Neural cell (in vitro differentiated cells): ENCODE measurements around the gene NDUFB7. TPM values are rescaled to one million over a fixed set of nuclear protein-coding genes. Genes with fewer than 3 reads are reported as not detected.

Experiments
- H2AFZ ChIP-seq: fragments of 200-600, 300-800 bp; sonication (generic), shearing (Covaris generic); 2 replicates; pipeline ENCODE4 v1.6.0; 2014; ENCODE audit warnings: low read depth, mild to moderate bottlenecking, antibody characterized with exemption, low read length, moderate library complexity
- H3F3A ChIP-seq: fragments of 200-600 bp; shearing (Covaris generic); 2 replicates; pipeline ENCODE4 v1.6.1; 2016; ENCODE audit warnings: mild to moderate bottlenecking, moderate library complexity, mixed read lengths, antibody characterized with exemption, low read length; ENCODE audit not compliant: insufficient read depth, poor library complexity, severe bottlenecking
- H3K27ac ChIP-seq: fragments of 200-600, 300-800 bp; sonication (generic), shearing (Covaris generic); 2 replicates; pipeline ENCODE4 v1.5.1; 2014; ENCODE audit warnings: mild to moderate bottlenecking, low read length, moderate library complexity
- H3K27me3 ChIP-seq: fragments of 300-800, 200-600 bp; sonication (generic), shearing (Covaris generic); 2 replicates; pipeline ENCODE4 v1.6.0; 2014; ENCODE audit warnings: mild to moderate bottlenecking, low read depth, low read length, moderate library complexity; ENCODE audit not compliant: insufficient read depth
- H3K36me3 ChIP-seq: fragments of 300-800, 200-600 bp; sonication (generic), shearing (Covaris generic); 2 replicates; pipeline ENCODE4 v1.5.1; 2014; ENCODE audit warnings: mild to moderate bottlenecking, antibody characterized with exemption, low read length, moderate library complexity; ENCODE audit not compliant: insufficient read depth
- H3K4me2 ChIP-seq: fragments of 300-800, 200-600 bp; sonication (generic), shearing (Covaris generic); 2 replicates; pipeline ENCODE4 v1.6.0; 2014; ENCODE audit warnings: mild to moderate bottlenecking, low read length
- H3K4me3 ChIP-seq: fragments of 300-800, 200-600 bp; sonication (generic), shearing (Covaris generic); 2 replicates; pipeline ENCODE4 v1.5.1; 2014; ENCODE audit warnings: mild to moderate bottlenecking, low read length, moderate library complexity
- H3K79me2 ChIP-seq: fragments of 200-600 bp; shearing (Covaris generic); replicated peaks from 2 replicates; pipeline ENCODE4 v1.6.0; 2014; ENCODE audit warnings: mild to moderate bottlenecking, low read length, moderate library complexity; ENCODE audit not compliant: insufficient read depth
- H3K9ac ChIP-seq: fragments of 300-800, 200-600 bp; sonication (generic), shearing (Covaris generic); 2 replicates; pipeline ENCODE4 v1.6.1; 2016; ENCODE audit warnings: mild to moderate bottlenecking, low read length, mixed read lengths
- H3K9me2 ChIP-seq: fragments of 200-600 bp; shearing (Covaris generic); 2 replicates; pipeline ENCODE4 v1.6.1; 2016; ENCODE audit warnings: mild to moderate bottlenecking, low read length, mixed read lengths; ENCODE audit not compliant: insufficient read depth
- H3K9me3 ChIP-seq: fragments of 200-600, 300-800 bp; sonication (generic), shearing (Covaris generic); 2 replicates; pipeline ENCODE4 v1.6.1; 2016; ENCODE audit warnings: mild to moderate bottlenecking, mixed run types, low read length, moderate library complexity, mixed read lengths
- H4K20me1 ChIP-seq: fragments of 200-600 bp; shearing (Covaris generic); 2 replicates; pipeline ENCODE4 v1.6.1; 2016; ENCODE audit warnings: mild to moderate bottlenecking, mixed run types; ENCODE audit not compliant: insufficient read depth
- EP300 ChIP-seq: fragments of 450-650 bp; conservative IDR thresholded peaks from 2 replicates; pipeline ENCODE4 v1.6.1; 2014; ENCODE audit warnings: antibody characterized with exemption, mild to moderate bottlenecking, moderate library complexity; ENCODE audit not compliant: poor library complexity, severe bottlenecking
- EZH2 ChIP-seq: fragments of 200-600, 300-800 bp; shearing (Covaris generic), sonication (generic); IDR thresholded peaks from 2 replicates; pipeline ENCODE4 v1.6.1; 2014; ENCODE audit warnings: antibody characterized with exemption, low read length, borderline replicate concordance, mild to moderate bottlenecking; ENCODE audit not compliant: insufficient read depth, poor library complexity, severe bottlenecking
- MXI1 ChIP-seq: fragments of 450-650 bp; conservative IDR thresholded peaks from 2 replicates; pipeline ENCODE4 v1.6.1; 2014; ENCODE audit warnings: antibody characterized with exemption, mild to moderate bottlenecking; ENCODE audit not compliant: poor library complexity, severe bottlenecking
- POLR2AphosphoS5 ChIP-seq: IDR thresholded peaks from 2 replicates; pipeline ENCODE4 v1.6.1; 2012
- RAD21 ChIP-seq: fragments of 450-650 bp; conservative IDR thresholded peaks from 2 replicates; pipeline ENCODE4 v1.6.1; 2014; ENCODE audit warnings: antibody characterized with exemption, mild to moderate bottlenecking, moderate library complexity
- REST ChIP-seq: IDR thresholded peaks from 2 replicates; pipeline ENCODE4 v1.6.1; 2012; ENCODE audit warnings: borderline replicate concordance
- SMC3 ChIP-seq: fragments of 450-650 bp; conservative IDR thresholded peaks from 2 replicates; pipeline ENCODE4 v1.6.1; 2014; ENCODE audit warnings: antibody characterized with exemption, mild to moderate bottlenecking, moderate library complexity; ENCODE audit not compliant: poor library complexity
- TAF1 ChIP-seq: IDR thresholded peaks from 2 replicates; pipeline ENCODE4 v1.6.1; 2012; ENCODE audit warnings: low read depth
- polyA plus RNA-seq: library from polyadenylated mRNA; depleted of rRNA; stranded (reverse); fragments of >200 nt; gene quantifications from 2 replicates; pipeline ENCODE4 v1.2.3, GENCODE V29; 2014
- TF ChIP-seq, protein P1 (sequence below): fragments of 450-650 bp; IDR thresholded peaks from 2 replicates; pipeline ENCODE4 v1.5.1; 2014; ENCODE audit warnings: antibody characterized with exemption, mild to moderate bottlenecking, moderate library complexity; ENCODE audit not compliant: poor library complexity, severe bottlenecking

NDUFB7 gene
- polyA plus RNA-seq, 1 donor from 2014 or later = 615 TPM

GRCh38 chr19:14528419-14529253 lies 43.2 kb downstream of the NDUFB7 start:
- Histone ChIP-seq H3K4me3 (peak overlapping the region; percentile 82), H4K20me1 (no peaks in the 10 kb centered on the region), H3K9me3 (no peaks in the 10 kb centered on the region), H3K4me2 (peak overlapping the region; percentile 65), H3K79me2 (peaks cover 18% of the 10 kb centered on the region), H3K9ac (peak overlapping the region; percentile 68), H3F3A (no peaks in the 10 kb centered on the region), H3K27me3 (no peaks in the 10 kb centered on the region), H2AFZ (peak overlapping the region; percentile 87), H3K27ac (peak overlapping the region; percentile 76), H3K9me2 (no peaks in the 10 kb centered on the region), H3K36me3 (no peaks in the 10 kb centered on the region)
- TF ChIP-seq EZH2 (no peak), RAD21 (no peak), SMC3 (no peak), REST (no peak), MXI1 (no peak), EP300 (no peak), POLR2AphosphoS5 (no peak)
- TF ChIP-seq, protein P1, sequence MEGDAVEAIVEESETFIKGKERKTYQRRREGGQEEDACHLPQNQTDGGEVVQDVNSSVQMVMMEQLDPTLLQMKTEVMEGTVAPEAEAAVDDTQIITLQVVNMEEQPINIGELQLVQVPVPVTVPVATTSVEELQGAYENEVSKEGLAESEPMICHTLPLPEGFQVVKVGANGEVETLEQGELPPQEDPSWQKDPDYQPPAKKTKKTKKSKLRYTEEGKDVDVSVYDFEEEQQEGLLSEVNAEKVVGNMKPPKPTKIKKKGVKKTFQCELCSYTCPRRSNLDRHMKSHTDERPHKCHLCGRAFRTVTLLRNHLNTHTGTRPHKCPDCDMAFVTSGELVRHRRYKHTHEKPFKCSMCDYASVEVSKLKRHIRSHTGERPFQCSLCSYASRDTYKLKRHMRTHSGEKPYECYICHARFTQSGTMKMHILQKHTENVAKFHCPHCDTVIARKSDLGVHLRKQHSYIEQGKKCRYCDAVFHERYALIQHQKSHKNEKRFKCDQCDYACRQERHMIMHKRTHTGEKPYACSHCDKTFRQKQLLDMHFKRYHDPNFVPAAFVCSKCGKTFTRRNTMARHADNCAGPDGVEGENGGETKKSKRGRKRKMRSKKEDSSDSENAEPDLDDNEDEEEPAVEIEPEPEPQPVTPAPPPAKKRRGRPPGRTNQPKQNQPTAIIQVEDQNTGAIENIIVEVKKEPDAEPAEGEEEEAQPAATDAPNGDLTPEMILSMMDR = no peak

- H3K9ac ChIP-seq = no peak overlapping the region
- no peak overlapping the region for H3K4me2 ChIP-seq
- no peak overlapping the region for H2AFZ ChIP-seq
- no peak for TF ChIP-seq REST
- no peak for TF ChIP-seq RAD21
- no peak for TF ChIP-seq EP300
- TF ChIP-seq TAF1 = no peak
- no peaks in the 10 kb centered on the region for H4K20me1 ChIP-seq
- no peak overlapping the region for H3K4me3 ChIP-seq
- no peaks in the 10 kb centered on the region for H3K9me3 ChIP-seq
- no peak overlapping the region for H3K27ac ChIP-seq
- H3K36me3 ChIP-seq = no peaks in the 10 kb centered on the region
- no peaks in the 10 kb centered on the region for H3K9me2 ChIP-seq
- H3K79me2 ChIP-seq = peaks cover 11% of the 10 kb centered on the region
- no peaks in the 10 kb centered on the region for H3F3A ChIP-seq
- no peaks in the 10 kb centered on the region for H3K27me3 ChIP-seq
These were observed 45.4 kb downstream of the NDUFB7 start for GRCh38 chr19:14526423-14526822.
